ENCODE measurements around the gene GNB1.
"Not testable (repeated sequence)": the region's sequence is repeated elsewhere in the genome, so short reads cannot be mapped to it uniquely, and the experiment has no call there.

The GNB1 gene

DNA sequence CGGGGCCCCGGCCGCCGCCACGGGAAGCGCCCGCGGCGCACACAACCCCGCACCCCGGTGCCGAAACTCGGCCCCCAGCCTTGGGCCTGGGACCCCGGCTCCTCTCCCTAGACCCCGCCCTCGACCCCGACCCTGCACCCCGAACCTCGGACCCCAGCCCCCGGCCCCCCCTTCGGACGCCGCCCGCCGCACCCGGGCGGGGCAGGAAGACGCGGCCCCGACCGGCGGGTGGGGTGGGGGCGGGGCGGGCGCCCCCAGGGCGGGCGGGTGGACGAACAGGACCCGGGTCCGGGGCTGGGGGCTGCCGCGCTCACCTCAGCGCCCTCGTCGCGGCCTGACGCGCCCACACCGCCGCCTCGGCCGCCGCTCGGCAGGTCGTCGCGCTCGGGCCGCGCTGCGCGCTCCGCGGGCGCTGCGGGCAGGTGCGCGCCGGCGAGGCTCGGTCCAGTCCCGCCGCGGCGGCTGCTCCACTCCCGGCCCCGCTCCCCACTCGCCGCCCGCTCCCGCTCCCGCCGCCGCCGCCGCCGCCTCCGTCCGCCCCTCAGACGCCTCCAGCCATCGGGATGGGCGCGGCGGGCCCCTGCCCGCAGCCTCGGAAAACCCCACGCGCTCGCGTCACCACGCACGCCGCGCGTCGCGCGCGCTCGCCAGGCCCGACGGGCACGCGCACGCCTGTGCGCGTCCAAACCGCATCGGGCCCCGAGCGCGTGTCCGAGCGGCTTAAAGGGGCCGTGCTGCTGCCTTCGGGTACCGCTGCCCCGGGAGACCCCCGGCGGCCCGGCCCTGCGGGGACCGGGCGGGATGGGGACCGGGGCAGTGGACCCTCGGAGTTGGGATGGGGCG is at the start of gene GNB1:
Gene GNB1, minus strand, starts transcription at position 582 of the 843 bp plus-strand sequence. CDS start 65,634 bp downstream, outside the sequence.
- DNase-seq (ENCODE audit: low read depth in 2 of 2), result peak; percentile 76 to 83

- no peak for DNase-seq (ENCODE audit: low read depth in 2 of 2)
Observed at GRCh38 chr1:1940123-1940425, 49.2 kb upstream of the GNB1 start.

DNA sequence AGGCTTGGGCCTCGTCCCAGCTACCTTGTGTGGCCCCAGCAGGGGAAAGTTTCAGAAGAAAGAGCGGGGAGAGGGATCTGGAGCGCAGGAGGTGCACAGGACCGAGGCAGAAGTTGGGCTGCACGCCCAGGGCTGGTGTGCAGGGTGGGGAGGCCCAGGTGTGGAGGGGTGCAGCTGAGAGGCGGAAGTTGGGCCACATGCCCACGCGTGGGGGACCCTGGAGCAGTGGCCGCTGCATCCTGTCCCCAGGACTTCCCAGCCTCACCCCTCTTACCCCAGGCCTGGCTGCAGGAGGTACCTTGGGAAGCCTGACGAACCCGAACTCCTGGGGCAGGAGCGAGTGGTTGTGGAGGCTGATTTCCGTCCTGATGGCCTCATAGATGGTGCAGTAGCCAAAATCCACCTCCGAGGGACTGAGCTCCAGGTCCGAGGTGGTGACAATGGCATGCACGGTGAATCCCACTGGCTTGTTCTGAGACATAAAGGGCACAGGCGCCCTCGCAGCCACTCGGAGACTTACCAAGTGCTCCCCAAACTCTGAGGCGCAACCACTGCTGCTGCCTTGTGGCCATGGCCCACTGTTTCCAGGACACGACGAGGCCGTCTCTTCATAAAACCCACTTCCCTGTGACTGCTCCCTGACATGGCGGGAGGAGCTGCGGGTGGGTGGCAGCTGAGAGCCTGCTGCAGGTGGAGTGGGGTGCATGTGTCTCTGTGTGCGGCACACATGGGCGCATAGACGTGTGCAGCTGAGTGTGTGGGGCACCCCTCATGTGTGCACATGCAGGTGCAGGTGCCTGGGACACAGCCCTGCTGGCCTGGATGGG is 48.6 kb upstream of the GNB1 start:
- DNase-seq (ENCODE audit: low read depth in 2 of 2), result no peak

DNA sequence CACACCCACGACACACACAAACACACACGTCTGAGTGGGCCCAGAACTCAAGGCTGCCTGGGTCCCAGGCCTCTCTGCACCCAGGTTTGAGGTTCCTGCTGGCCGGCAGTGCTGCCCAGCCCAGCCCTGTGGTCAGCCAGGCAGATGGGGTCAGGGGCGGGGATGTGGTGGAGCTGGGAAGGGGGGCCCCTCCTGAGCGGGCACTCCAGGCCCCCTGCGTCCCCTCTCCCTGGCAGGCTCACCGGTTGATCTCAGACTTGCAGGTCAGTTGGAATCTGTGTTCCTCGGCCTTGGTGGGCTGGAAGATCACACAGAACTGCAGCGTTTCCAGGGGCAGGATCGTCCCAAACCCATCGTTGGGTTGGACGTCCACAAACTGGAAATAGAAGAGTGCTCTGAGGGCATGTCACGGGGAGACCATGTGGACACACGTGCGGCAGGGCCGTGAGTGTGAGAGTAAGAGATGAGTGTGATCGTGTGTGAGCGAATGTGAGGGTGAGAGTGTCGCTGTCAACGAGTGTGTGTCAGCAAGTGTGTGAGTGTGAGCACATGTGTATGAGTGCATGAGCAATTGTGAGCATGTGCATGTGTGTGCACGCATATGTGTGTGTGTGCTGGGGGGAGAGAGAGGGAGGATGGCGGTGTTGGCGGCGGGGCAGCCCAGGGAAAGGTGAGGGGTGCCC is 47.9 kb upstream of the GNB1 start:
- no peak for DNase-seq (ENCODE audit: low read depth in 2 of 2)

DNA sequence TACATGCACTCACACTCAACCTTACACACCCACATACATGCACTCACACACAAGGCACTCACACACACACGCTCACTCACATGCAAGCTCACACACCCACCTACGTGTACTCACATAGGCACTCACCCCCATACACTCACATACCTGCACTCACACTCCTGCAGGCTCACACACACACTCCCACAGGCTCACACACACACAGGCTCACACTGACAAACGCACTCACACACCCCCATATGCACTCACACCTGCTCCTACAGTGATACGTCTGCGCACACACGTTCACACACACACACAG is 47.3 kb upstream of the GNB1 start:
- DNase-seq (ENCODE audit: low read depth in 2 of 2), result no peak

- no peak for DNase-seq (ENCODE audit: low read depth in 2 of 2)
Observed at GRCh38 chr1:1937549-1938275, 46.8 kb upstream of the GNB1 start.

- no peak for DNase-seq (ENCODE audit: low read depth in 2 of 2)
Observed at GRCh38 chr1:1937061-1937460, 46.2 kb upstream of the GNB1 start.

DNA sequence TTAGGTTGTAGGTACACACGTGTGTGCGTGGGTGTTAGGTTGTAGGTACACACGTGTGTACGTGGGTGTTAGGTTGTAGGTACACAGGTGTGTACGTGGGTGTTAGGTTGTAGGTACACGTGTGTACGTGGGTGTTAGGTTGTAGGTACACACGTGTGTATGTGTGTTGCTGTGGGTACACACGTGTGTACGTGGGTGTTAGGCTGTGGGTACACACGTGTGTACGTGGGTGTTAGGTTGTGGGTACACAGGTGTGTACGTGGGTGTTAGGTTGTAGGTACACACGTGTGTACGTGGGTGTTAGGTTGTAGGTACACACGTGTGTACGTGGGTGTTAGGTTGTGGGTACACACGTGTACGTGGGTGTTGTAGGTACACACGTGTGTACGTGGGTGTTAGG is 44.0 kb upstream of the GNB1 start:
- not testable (repeated sequence) for DNase-seq (ENCODE audit: low read depth in 2 of 2)

- no peak for DNase-seq (ENCODE audit: low read depth in 2 of 2)
Observed at GRCh38 chr1:1929639-1930545, 39.0 kb upstream of the GNB1 start.

GRCh38 chr1:1929102-1929638 is 38.3 kb upstream of the GNB1 start:
- no peak for DNase-seq (ENCODE audit: low read depth in 2 of 2)

GRCh38 chr1:1928231-1929101 is 37.6 kb upstream of the GNB1 start:
- no peak for DNase-seq (ENCODE audit: low read depth in 2 of 2)

GRCh38 chr1:1927751-1928150 is 36.9 kb upstream of the GNB1 start:
- no peak for DNase-seq (ENCODE audit: low read depth in 2 of 2)

DNA sequence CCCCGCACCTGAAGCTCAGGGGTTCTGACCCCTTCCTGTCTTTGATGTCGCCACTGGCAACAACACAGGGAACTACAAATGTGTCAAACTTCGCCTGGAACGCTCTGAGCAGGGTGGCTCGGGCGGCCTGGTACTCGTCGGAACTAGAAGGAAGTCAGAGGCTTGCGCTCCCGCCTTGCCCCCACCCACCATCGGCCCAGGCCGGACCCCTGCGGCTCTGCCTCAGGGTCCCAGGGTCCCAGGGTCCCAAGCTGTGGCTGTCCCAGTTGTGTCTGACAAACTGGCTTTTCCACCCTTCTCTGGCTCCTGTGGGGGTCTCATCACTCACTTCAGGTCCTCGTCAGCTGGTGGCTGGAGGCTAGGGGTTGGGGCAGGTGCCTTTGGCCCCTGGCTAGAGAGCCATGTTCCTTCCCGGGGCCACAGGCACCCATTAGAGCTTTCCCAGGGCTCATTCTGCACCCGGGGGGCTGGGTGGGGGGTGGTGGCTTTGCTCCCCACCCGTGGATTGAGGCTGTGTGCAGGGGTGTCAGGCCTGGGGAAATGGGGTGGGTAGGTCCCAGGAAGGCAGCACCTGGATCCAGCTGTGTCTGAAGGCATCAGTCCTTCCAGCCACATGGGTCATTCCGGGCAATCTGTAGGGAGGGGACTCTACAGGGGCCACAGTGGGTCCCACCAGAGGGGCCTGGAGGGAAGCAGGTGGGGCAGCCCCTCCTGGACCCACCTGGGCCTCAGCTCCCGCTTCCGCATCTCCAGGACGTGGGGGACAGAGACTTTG is 36.2 kb upstream of the GNB1 start:
- DNase-seq (ENCODE audit: low read depth in 2 of 2), result no peak

GRCh38 chr1:1926346-1926811 is 35.5 kb upstream of the GNB1 start:
- DNase-seq (ENCODE audit: low read depth in 2 of 2), result no peak

DNA sequence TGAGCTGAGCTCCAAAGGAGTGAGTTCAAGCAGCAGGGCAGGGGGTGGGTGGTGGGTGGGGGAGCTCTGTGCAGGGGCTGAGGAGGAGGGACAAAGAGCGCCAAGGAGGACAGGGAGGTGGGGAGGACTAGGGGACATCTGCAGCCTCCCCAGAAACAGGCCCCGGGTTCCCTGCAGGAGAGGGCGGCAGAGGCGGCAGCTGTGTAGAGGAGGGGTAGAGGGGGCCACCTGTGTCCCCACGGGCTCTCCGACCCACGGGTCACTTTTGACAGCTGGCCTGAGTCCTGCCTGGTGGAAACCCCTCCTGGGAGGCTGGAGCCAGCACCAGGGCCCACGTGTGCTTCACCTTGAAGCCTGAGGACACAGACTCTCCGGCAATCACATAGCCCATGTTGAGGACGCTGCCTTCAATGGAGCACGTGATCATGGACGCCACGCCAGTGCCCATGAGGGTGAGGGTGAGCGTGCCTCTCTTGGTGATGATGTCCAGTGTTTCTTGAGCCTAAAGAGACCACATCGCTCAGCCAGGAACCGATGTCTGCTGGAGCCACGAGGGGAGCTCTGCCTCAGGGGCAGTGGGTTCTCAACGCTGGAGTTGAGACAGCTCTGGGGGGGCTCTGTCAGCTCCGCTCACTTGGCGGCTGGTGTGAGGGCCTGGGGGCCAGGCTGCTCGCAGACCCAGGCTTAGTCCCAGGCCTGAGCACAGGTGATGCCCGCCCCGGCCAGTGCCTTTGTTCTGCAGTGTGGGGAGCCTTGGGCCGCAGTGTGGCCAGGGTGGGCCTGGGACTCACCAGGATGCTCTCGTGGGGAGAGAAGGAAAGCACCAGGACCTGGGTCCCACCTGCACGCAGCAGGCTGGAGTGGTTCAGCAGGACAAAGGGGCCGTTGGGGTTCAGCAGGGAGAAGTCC is 34.8 kb upstream of the GNB1 start:
- DNase-seq (ENCODE audit: low read depth in 2 of 2), result no peak

- no peak for DNase-seq (ENCODE audit: low read depth in 2 of 2)
Observed at GRCh38 chr1:1924849-1925248, 34.0 kb upstream of the GNB1 start.

GRCh38 chr1:1924386-1924785 is 33.5 kb upstream of the GNB1 start:
- no peak for DNase-seq (ENCODE audit: low read depth in 2 of 2)
